LNCAP (cell line): ENCODE data around the gene LAMP2.

Source experiments
- TF ChIP-seq, protein P1 (sequence below): fragments of 450-650 bp; IDR thresholded peaks from 2 replicates; pipeline ENCODE4 v1.5.1; 2017; ENCODE audit warnings: mild to moderate bottlenecking

Gene LAMP2

DNA sequence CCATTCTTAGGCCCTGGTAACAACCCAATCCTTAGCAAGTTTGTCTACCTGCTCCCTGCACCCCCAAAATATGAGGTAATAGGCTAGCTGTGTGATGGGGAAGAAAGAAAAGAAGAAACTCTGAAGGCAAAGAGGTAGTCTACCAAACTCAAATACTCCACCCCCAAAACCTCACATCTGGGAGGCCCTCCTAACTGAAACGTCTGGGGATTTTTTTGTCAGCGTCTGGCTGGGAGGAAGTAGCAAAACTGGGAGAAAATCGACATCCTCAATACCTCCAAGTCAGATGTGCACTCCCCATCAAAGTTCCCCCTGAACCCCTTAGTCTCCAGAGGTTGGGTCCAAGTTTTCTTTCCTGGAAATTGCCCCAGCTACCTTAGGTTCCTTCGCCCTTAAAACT is 1.0 kb downstream of the LAMP2 start:
- TF ChIP-seq, protein P1, sequence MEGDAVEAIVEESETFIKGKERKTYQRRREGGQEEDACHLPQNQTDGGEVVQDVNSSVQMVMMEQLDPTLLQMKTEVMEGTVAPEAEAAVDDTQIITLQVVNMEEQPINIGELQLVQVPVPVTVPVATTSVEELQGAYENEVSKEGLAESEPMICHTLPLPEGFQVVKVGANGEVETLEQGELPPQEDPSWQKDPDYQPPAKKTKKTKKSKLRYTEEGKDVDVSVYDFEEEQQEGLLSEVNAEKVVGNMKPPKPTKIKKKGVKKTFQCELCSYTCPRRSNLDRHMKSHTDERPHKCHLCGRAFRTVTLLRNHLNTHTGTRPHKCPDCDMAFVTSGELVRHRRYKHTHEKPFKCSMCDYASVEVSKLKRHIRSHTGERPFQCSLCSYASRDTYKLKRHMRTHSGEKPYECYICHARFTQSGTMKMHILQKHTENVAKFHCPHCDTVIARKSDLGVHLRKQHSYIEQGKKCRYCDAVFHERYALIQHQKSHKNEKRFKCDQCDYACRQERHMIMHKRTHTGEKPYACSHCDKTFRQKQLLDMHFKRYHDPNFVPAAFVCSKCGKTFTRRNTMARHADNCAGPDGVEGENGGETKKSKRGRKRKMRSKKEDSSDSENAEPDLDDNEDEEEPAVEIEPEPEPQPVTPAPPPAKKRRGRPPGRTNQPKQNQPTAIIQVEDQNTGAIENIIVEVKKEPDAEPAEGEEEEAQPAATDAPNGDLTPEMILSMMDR: no peak

DNA sequence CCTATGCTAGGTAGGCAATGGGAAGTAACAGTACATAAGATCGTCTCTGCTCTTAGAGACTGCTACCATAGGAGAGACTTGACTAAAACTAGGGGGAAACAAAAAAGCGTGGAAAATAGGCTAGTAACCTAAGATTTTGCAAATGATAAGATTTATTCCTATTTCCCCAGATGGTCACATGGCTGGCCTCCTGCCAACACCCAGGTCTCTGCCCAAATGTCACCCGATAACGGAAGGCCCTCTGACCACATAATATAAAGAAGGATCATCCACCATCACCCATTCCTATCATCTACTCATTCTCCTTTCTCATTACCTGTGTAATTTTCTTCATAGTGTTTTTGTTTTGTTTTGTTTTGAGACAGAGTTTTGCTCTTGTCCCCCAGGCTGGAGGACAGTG is 4.7 kb downstream of the LAMP2 start:
- TF ChIP-seq, protein P1: no peak

- TF ChIP-seq, protein P1: no peak
Measured at GRCh38 chrX:120463241-120463640, 5.9 kb downstream of the LAMP2 start.

DNA sequence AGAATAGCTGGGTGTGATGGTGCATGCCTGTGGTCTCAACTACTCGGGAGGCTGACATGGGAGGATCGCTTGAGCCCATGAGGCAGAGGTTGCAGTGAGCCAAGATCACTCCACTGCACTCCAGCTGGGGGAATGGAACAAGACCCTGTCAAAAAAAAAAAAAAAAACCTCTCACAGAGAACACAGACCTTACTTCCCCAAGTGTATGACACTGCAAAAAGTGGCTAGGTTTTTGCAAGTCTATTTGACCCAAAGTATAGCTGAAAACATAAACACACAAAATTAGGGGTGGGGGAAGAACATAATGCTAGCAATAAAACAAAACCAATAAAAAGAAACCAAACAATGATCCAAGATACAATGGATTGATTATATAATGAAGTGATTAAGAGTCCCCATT is 6.7 kb downstream of the LAMP2 start:
- TF ChIP-seq, protein P1: no peak

DNA sequence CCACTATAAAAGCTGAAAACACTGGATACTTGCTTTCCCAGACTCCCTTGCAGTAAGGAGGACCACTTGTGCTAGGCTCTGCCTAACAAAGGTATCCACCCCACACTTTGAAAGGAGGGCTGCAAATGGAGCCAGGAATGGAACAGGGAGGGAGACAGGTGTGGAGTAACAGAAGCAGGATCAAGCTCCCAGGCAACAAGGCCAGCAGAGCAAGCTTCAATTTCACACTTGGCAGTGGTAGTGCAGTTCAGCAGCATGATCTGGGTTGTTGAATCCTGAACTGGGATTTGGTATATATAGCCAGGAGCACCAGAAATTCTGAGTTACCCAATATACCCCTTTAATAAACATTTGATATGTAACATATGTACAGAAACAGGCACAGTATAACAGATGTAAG is 9.8 kb downstream of the LAMP2 start:
- TF ChIP-seq, protein P1: no peak

- TF ChIP-seq, protein P1: no peak
Measured at GRCh38 chrX:120457766-120458180, 11.3 kb downstream of the LAMP2 start.

DNA sequence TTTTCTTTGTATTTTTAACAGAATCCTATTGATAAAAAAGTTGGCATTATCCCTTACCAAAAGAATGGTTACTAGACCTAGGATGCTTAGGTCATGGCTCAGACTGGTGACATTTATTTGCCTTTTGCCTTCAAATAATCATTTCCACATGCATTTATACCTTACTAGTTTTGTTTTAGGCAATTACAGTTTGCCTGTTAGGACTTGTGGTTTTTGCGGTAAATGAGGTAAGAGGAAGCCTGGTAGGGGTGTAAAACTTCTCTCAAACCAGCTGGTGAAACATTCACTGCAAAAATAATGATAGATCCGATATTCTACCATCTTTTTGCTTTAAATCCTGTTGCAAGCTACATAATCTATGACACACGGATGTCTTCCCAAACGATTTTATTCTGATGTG is 12.1 kb downstream of the LAMP2 start:
- TF ChIP-seq, protein P1: no peak

- TF ChIP-seq, protein P1: no peak
Measured at GRCh38 chrX:120453985-120454384, 15.1 kb downstream of the LAMP2 start.
